ENCODE data around the gene PNPO.

PNPO gene

GRCh38 chr17:47941246-47942095 lies at the start of gene PNPO:
PNPO (plus strand) TSS chr17:47941571; CDS start chr17:47941676, 105 bp downstream.
- DNase-seq (ENCODE audit: low read depth): peak; percentile 89

- DNase-seq (ENCODE audit: low read depth): no peak
Measured at GRCh38 chr17:47894498-47895346, 46.6 kb upstream of the PNPO start.

DNA sequence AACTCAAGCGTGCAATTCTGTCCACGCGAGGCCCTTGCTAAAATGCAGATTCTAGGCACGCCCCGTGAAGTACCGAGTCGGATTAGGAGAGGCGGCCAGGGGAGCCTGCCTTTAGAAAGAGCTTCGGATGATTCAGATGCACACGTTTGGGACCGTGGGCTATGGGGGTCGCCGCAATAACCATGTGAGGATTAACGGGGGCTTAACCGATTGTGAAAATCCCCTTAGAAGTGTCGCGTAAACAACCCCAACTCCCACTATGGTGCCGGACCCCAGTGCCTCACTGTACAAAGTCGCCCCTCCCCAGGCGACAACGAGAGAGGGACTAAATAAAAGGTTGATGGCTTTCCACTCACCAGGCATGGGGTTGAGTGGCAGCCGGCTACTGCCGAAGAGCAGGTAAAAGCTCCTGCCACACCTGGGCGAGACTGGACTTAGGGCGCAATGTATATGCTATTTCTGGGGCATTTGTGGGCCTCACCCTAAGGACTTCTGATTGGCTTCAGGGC lies 46.0 kb upstream of the PNPO start:
- no peak for DNase-seq (ENCODE audit: low read depth)

GRCh38 chr17:47895856-47896671 lies 45.3 kb upstream of the PNPO start, which contains the start of gene SP2:
SP2 (plus strand) TSS chr17:47896236; CDS start chr17:47896287, 51 bp downstream.
- DNase-seq (ENCODE audit: low read depth): peak; percentile 95

- no peak for DNase-seq (ENCODE audit: low read depth)
Measured at GRCh38 chr17:47896672-47897490, 44.5 kb upstream of the PNPO start.

DNA sequence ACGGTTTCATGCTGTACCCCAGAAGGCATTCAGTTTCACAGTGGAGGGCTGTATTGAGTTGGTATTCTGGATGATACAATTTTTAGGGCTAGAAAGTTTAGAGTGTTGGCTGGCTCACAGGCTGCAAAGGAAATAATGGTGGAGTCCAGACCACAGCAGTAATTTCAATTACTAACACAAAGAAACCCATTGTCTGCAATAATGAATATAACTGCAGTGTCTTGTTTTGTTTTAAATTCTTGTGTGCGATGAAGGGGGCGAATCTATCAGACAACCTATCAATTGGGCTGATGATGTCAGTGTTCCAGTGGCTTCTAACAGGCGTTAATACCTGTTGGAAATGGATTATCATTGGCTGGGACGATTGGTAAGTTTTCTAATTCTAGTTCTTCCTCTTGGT lies 43.8 kb upstream of the PNPO start:
- DNase-seq (ENCODE audit: low read depth): no peak

DNA sequence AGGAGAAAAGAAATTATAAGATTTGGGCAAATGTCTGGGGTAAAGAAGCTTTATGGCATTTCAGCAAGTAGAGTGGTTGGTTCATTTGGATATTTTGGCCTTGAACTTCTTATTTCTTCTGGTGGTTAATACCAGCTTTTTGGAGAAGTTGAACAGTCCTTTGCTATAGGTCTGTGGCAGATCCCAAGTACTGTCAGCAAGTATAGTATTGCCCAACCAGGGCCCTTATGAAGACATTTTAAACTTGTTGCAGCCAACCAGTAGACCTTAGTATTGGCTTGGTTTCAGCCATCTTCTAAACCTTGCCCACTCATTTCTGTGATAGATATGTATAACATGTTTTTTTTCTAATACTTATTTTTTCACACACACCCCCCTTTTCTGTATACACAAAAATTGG lies 43.1 kb upstream of the PNPO start:
- DNase-seq (ENCODE audit: low read depth): no peak

GRCh38 chr17:47899643-47900042 lies 41.7 kb upstream of the PNPO start:
- no peak for DNase-seq (ENCODE audit: low read depth)

DNA sequence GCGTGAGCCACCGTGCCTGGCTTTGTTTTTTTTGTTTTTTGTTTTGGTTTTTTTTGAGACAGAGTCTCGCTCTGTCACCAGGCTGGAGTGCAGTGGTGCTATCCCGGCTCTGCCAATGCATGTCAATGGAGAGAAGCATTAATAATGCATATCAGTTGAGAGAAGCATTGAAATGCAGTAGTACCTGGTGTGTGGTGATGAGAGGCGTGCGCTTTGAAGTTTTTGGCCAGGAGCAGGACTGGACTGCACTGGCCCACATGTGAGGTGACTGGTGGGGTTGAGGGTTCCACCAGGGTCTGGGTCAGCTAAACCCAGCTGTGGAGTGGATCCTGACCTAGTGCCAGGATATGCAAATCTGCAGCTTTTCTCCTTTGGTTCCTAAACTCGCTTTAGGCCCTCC lies 39.9 kb upstream of the PNPO start:
- no peak for DNase-seq (ENCODE audit: low read depth)

- no peak for DNase-seq (ENCODE audit: low read depth)
Measured at GRCh38 chr17:47902039-47902744, 39.2 kb upstream of the PNPO start.

- no peak for DNase-seq (ENCODE audit: low read depth)
Measured at GRCh38 chr17:47905221-47905733, 36.1 kb upstream of the PNPO start.

- no peak for DNase-seq (ENCODE audit: low read depth)
Measured at GRCh38 chr17:47906443-47906842, 34.9 kb upstream of the PNPO start.

GRCh38 chr17:47907932-47908562 lies 33.3 kb upstream of the PNPO start:
- no peak for DNase-seq (ENCODE audit: low read depth)

DNA sequence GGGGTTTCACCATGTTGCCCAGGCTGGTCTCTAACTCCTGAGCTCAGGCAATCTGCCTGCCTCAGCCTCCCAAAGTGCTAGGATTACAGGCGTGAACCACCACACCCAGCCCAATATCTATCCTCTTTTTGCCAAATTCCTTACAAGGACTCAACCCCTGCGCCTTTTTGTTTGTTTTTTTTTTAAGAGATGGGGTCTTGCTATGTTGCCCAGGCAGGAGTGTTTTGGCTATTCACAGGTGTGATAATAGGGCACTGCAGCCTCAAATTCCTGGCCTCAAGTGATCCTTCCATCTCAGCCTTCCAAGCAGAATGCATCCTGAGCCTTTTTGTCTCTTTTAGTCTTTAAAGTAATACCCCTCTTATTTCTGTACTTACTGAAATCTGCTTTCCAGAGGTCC lies 28.3 kb upstream of the PNPO start:
- DNase-seq (ENCODE audit: low read depth): no peak

DNA sequence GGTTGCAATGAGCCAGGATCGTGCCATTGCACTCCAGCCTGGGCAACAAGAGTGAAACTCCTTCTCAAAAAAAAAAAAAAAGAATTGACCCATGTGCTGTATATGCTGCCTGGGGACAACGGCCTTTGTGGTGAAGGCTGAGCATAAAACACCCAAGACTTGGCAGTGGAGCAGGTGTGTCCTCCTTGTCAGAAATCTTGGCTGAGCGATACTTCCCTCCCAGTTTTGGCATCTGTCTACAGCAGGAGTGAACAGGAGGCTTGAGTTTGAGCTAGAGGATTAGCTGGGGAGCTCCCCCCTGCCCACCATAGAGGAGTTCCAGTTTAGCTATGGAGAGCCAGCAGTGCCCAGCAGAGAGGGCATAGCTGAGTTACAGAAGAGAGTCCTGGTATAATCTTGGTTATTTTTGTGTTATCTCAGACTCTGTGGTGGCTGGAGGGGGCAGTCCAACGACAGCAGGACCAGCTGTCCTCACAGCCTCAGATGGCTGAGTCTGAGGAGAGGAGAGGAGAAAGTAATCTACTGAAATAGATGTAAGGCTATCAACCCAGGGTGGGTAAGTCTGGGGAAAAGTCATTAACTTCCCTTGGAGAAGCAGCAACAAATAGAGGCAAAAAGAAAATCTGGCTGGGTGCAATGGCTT lies 26.9 kb upstream of the PNPO start:
- DNase-seq (ENCODE audit: low read depth): no peak

DNA sequence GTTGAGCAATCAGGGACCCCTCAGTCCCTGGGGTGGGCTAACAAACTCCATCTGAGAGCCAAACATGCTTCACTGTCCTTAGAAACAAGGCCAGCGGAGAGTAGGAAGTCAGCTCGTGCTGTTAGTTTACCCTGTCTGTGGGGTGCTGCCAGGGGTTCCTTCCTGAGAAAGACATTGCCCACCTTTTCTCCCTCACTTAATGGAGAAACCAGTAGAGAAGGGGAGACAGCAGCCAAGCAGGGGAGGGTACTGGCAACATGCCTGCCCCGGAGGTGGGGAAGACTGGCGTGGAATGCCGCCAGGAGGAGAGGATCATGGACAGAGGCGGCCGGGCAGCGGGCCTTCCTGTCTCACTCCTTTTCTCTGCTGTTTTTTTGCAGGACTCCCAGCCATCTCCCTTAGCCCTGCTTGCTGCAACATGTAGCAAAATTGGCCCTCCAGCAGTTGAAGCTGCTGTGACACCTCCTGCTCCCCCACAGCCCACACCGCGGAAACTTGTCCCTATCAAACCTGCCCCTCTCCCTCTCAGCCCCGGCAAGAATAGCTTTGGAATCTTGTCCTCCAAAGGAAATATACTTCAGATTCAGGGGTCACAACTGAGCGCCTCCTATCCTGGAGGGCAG lies 25.5 kb upstream of the PNPO start:
- no peak for DNase-seq (ENCODE audit: low read depth)

- no peak for DNase-seq (ENCODE audit: low read depth)
Measured at GRCh38 chr17:47916489-47917208, 24.7 kb upstream of the PNPO start.

GRCh38 chr17:47917581-47917980 lies 23.8 kb upstream of the PNPO start:
- no peak for DNase-seq (ENCODE audit: low read depth)
